GM12865 (cell line): ENCODE results near the gene C3orf70.
"Not testable (repeated sequence)": the region's sequence is repeated elsewhere in the genome, so short reads cannot be mapped to it uniquely, and the experiment has no call there.

Source experiments
- DNase-seq: peaks from one replicate; pipeline ENCODE4 v3.0.0; 2010; ENCODE audit warnings: low read depth
- H3K4me3 ChIP-seq: 2 replicates; pipeline ENCODE4 v1.5.1; 2011; ENCODE audit warnings: mild to moderate bottlenecking, low read depth, low read length, control low read depth
- TF ChIP-seq, protein P1 (sequence below): IDR thresholded peaks from 2 replicates; pipeline ENCODE4 v1.5.1; 2011; ENCODE audit warnings: low read length, control low read depth, low read depth, inconsistent platforms; ENCODE audit not compliant: insufficient read depth; ENCODE audit errors: missing control alignments

C3orf70 gene

DNA sequence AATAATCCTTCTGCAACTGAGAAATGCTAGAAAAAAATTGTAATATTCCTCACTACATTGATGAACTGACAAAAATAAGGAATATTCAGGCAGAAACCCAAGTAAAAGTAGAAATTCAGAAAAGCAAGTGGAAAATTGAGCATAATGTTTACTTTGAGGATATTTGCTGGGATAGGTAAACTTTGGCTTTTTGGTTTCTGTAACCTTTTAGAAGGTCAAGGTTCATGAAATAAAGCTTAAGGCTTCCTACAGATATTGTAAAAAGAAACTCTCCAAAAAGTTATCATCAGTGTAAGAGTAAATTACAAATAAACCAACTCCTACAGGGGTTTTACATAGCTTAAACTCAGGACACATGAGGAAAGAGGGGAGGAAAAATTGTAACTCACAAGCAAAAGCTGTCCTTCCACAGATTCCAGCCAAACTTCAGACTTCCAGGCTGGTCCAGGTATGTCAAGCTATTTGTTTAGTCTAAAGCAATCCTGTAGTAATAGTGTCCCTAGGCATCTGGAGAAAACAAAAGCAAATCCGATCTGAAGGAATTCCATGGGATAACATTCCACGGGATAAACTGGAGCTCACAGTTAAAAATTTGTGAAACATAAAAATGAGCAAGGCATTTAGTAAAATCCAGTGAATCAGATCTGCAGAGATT is 21.1 kb downstream of the C3orf70 start:
- no peak for DNase-seq
- TF ChIP-seq, protein P1, sequence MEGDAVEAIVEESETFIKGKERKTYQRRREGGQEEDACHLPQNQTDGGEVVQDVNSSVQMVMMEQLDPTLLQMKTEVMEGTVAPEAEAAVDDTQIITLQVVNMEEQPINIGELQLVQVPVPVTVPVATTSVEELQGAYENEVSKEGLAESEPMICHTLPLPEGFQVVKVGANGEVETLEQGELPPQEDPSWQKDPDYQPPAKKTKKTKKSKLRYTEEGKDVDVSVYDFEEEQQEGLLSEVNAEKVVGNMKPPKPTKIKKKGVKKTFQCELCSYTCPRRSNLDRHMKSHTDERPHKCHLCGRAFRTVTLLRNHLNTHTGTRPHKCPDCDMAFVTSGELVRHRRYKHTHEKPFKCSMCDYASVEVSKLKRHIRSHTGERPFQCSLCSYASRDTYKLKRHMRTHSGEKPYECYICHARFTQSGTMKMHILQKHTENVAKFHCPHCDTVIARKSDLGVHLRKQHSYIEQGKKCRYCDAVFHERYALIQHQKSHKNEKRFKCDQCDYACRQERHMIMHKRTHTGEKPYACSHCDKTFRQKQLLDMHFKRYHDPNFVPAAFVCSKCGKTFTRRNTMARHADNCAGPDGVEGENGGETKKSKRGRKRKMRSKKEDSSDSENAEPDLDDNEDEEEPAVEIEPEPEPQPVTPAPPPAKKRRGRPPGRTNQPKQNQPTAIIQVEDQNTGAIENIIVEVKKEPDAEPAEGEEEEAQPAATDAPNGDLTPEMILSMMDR = no peak
- H3K4me3 ChIP-seq = no peak overlapping the region

DNA sequence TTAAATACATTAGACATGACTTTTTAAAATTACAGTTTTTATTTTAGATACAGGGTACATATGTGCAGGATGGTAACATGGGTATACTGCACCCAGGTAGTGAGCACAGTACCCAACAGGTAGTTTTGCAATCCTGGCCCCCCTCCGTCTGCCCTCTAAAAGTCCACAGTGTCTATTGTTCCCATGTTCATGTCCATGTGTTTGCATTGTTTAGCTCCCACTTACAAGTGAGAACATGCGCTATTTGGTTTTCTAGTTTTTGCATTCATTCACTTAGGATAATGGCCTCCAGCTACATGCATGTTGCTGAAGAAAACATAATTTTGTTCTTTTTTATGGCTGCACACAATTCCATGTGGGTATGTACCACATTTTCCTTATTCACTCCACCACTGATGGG is 23.8 kb downstream of the C3orf70 start:
- no peak for DNase-seq
- no peak overlapping the region for H3K4me3 ChIP-seq
- TF ChIP-seq, protein P1 = no peak

DNA sequence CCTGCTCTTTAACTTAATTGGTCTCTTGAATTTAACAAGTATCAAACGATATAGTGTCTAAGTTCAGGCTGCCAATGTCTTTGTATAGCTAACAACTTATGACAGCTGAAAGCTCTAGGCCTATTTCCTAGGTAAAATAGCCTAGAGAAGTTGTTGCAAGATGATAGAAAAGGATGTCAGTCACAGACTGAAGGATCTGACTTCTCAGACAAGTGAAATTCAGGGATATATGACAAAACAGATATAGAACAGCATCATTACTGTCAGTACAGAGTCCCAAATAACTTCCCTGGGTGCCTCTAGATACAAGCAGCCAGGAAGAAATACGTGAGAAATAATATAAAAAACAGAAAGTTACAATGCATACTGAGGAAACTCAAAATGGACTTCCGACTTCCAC is 26.7 kb downstream of the C3orf70 start:
- TF ChIP-seq, protein P1 = no peak
- H3K4me3 ChIP-seq = no peak overlapping the region
- DNase-seq = no peak

DNA sequence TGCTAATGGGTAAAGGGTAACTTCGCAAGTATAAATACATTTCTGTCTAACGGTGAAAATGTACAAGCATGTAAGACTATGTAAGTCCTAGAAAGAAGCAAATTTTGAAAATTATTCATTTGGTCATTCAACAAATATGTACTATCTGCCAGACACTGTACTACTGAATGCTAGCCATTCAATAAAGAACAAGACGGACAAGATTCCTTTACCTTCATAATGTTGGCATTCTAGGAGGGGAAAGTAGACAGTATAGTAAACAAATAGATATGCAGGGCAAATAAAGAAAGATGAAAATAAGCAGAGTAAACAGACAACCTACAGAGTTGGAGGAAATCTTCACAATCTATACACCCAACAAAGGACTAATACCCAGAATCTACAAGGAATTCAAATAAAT is 32.7 kb downstream of the C3orf70 start:
- TF ChIP-seq, protein P1 = no peak
- no peak for DNase-seq
- no peak overlapping the region for H3K4me3 ChIP-seq

DNA sequence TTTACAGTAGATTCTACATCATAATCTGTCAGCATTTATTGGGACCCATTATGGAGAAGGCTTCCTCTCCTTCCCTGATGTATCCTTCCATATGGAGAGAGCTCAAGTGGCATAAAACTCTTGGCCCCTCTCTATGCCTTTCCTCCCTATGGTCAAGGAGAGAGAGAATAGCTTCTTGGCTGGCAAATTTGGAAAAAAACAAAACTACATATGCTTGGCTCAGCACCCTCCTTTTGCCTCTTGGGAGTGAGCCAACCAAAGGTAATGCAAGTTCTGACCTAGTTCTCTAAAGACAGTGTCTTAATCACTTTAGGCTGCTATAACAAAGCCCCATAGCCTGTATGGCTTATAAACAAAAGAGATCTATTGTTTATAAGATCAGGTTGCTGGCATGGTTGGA is 37.5 kb downstream of the C3orf70 start:
- no peak for DNase-seq
- no peak overlapping the region for H3K4me3 ChIP-seq
- TF ChIP-seq, protein P1 = no peak

DNA sequence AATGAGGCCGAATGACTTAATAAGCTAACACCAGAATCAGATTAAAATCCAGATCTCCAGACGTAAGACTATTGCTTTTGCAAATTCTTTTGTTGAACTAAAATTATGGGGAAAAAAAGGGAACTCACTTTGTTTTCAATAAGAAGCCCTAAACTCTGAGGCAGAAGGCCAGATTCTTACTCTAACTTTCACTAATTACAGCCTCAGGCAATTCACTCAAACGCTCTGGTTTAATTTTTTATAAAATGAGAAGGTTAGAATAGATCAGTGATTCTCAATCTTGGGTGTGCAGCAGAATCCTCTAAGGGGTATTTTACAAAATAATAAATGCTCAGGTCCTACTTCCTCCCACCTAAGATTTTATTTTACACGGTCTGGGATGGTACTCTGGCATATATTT is 38.1 kb downstream of the C3orf70 start:
- H3K4me3 ChIP-seq = no peak overlapping the region
- no peak for DNase-seq
- TF ChIP-seq, protein P1 = no peak

DNA sequence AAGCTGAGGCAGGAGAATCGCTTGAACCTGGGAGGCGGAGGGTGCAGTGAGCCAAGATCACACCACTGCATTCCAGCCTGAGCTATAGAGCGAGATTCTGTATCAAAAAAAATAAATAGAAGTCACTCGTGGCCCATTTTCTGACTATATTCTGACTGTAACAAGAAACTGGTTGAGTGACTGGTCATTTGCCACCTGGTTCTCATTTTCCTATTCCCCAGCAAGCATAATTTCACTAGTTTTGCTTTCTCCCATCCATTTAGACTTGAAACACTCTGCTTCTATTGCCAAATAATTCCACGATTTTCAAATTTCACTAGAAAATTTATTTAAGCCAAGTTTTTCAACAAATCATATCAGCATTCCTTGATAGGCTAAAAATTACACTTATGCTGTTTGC is 40.7 kb downstream of the C3orf70 start:
- no peak overlapping the region for H3K4me3 ChIP-seq
- TF ChIP-seq, protein P1 = no peak
- DNase-seq = no peak

DNA sequence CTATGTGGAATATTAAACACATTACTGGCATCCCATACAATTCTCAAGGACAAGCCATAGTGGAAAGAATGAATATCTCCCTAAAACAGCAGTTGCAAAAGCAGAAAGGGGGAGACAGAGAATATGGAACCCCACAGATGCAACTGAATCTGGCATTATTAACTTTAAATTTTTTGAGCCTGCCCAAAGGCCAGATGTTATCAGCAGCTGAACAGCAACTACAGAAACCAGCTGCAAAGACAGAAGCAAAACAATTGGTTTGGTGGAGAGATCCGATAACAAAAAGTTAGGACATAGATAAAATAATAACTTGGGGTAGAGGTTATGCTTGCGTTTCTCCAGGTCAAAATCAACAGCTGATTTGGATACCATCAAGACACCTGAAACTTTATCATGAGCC is 43.8 kb downstream of the C3orf70 start:
- H3K4me3 ChIP-seq, DNase-seq: not testable (repeated sequence)

DNA sequence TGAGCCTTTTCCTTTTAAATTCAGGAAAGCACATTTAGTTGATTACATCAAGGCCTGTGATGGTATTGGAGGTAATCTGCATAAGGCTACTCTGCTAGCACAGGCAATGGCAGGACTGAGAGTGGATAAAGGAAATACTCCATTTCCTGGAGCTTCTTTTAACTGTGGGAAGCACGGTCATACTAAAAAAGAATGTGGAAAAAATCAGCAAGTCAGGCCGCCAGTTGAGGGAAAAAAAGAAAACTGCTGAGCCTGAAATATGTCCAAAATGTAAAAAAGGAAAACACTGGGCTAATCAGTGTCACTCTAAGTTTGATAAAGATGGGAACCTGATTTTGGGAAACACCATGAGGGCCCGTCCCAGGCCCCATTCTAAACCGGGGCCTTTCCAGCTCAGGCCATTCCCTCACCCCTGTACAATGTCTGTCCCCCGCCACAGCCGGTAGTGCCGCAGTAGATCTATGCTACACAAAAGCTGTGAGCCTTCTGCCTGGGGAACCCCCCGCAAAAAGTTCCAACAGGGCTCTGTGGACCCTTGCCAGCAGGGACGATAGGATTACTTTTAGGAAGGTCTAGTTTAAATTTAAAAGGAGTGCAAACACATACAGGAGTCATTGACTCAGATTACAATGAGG is 46.5 kb downstream of the C3orf70 start:
- not testable (repeated sequence) for H3K4me3 ChIP-seq, DNase-seq
